ENCODE data around the gene MANSC4. TPM values are rescaled to one million over a fixed set of nuclear protein-coding genes. Genes with fewer than 3 reads are reported as not detected.

Gene MANSC4
- total RNA-seq, 2 donors from 2014 or later, result not detected

- no peaks in the 10 kb centered on the region for H3K9me3 ChIP-seq
- 82 to 89% methylated on average over 8 of the region's 8 CpGs for WGBS, 2 donors
- no peak overlapping the region for H3K4me3 ChIP-seq
- H3K27ac ChIP-seq, result no peak overlapping the region
- DNase-seq (no peak), ATAC-seq (no peak)
- no peak for TF ChIP-seq CTCF (IDR thresholded peaks at IDR 0.05)
- TF ChIP-seq POLR2A (IDR thresholded peaks at IDR 0.05), result no peak
- no peaks in the 10 kb centered on the region for H3K27me3 ChIP-seq
- no peaks in the 10 kb centered on the region for H3K4me1 ChIP-seq
- intact Hi-C loops (cut with DNase I), result no loop called here
- no peaks in the 10 kb centered on the region for H3K36me3 ChIP-seq (replicated peaks in 1 of 2; ENCODE audit: insufficient read depth in 1 of 2, low read depth in 2 of 2)
Observed at GRCh38 chr12:27769142-27769673, 10.8 kb downstream of the MANSC4 start.

GRCh38 chr12:27766587-27766986 lies 13.4 kb downstream of the MANSC4 start:
- 94% methylated on average over 3 of the region's 3 CpGs for WGBS, 2 donors
- Histone ChIP-seq H3K36me3 (replicated peaks in 1 of 2; ENCODE audit: insufficient read depth in 1 of 2, low read depth in 2 of 2) (no peaks in the 10 kb centered on the region), H3K4me1 (no peaks in the 10 kb centered on the region), H3K27me3 (no peaks in the 10 kb centered on the region), H3K4me3 (no peak overlapping the region), H3K9me3 (no peaks in the 10 kb centered on the region), H3K27ac (no peak overlapping the region)
- ATAC-seq, result no peak
- no peak for DNase-seq
- intact Hi-C loops (cut with DNase I), result no loop called here
- TF ChIP-seq CTCF (IDR thresholded peaks at IDR 0.05), result no peak

- Histone ChIP-seq H3K4me1 (no peaks in the 10 kb centered on the region), H3K27ac (no peak overlapping the region), H3K36me3 (replicated peaks in 1 of 2; ENCODE audit: insufficient read depth in 1 of 2, low read depth in 2 of 2) (no peaks in the 10 kb centered on the region), H3K4me3 (no peak overlapping the region), H3K27me3 (no peaks in the 10 kb centered on the region), H3K9me3 (no peaks in the 10 kb centered on the region)
- TF ChIP-seq POLR2A (IDR thresholded peaks at IDR 0.05), result no peak
- TF ChIP-seq CTCF (IDR thresholded peaks at IDR 0.05), result no peak
- ATAC-seq, result no peak
- no peak for DNase-seq
- 82 to 98% methylated on average over 2 of the region's 2 CpGs for WGBS, 2 donors
- intact Hi-C loops (cut with DNase I), result no loop called here
Observed at GRCh38 chr12:27762757-27763156, 17.3 kb downstream of the MANSC4 start.

GRCh38 chr12:27756670-27757195 lies 23.3 kb downstream of the MANSC4 start:
- TF ChIP-seq CTCF (IDR thresholded peaks at IDR 0.05) (no peak), POLR2A (IDR thresholded peaks at IDR 0.05) (no peak)
- Histone ChIP-seq H3K36me3 (replicated peaks in 1 of 2; ENCODE audit: insufficient read depth in 1 of 2, low read depth in 2 of 2) (peaks cover 0 to 5% of the 10 kb centered on the region in 2 donors), H3K27me3 (no peaks in the 10 kb centered on the region), H3K9me3 (no peaks in the 10 kb centered on the region), H3K4me1 (peaks cover 18% of the 10 kb centered on the region), H3K4me3 (no peak overlapping the region), H3K27ac (no peak overlapping the region)
- 83 to 93% methylated on average over 6 to 7 of the region's 7 CpGs for WGBS, 2 donors
- DNase-seq (no peak), ATAC-seq (no peak)
- intact Hi-C loops (cut with DNase I), result no loop called here

- H3K27ac ChIP-seq, result peak overlapping the region in 1 of 4 donors; percentile 32
- TF ChIP-seq POLR2A (IDR thresholded peaks at IDR 0.05) (no peak), CTCF (IDR thresholded peaks at IDR 0.05) (no peak)
- H3K4me1 ChIP-seq, result peaks cover 25% of the 10 kb centered on the region
- peak; percentile 41 for ATAC-seq
- no peaks in the 10 kb centered on the region for H3K27me3 ChIP-seq
- peaks cover 0 to 5% of the 10 kb centered on the region in 2 donors for H3K36me3 ChIP-seq (replicated peaks in 1 of 2; ENCODE audit: insufficient read depth in 1 of 2, low read depth in 2 of 2)
- H3K9me3 ChIP-seq, result no peaks in the 10 kb centered on the region
- no peak overlapping the region for H3K4me3 ChIP-seq
- DNase-seq, result peak; percentile 22 to 68 (median 40)
- WGBS, 2 donors, result 34 to 43% methylated on average over 3 of the region's 3 CpGs
- intact Hi-C loops (cut with DNase I), result no loop called here
Observed at GRCh38 chr12:27754795-27755194, 25.2 kb downstream of the MANSC4 start.

All from body of pancreas (tissue), 4 donors.